GM11168 (cell line): Measurements from ENCODE around the gene PRDM2.

ENCODE experiments used
- in situ Hi-C: fragments of 300-500 bp; cut with MboI; formaldehyde crosslinking; loops from one replicate; pipeline ENCODE4 v1.12.0; 2022; ENCODE audit warnings: low sequenced_read_pairs; ENCODE audit not compliant: unreplicated experiment

PRDM2 gene

GRCh38 chr1:13762642-13763041 lies 62.7 kb downstream of the PRDM2 start:
- in situ Hi-C loops: no loop called here

- in situ Hi-C loops: no loop called here
These were observed 63.2 kb downstream of the PRDM2 start for GRCh38 chr1:13763222-13763621.

GRCh38 chr1:13763991-13764390 lies 64.0 kb downstream of the PRDM2 start:
- in situ Hi-C loops: no loop called here

GRCh38 chr1:13764588-13765332 lies 64.8 kb downstream of the PRDM2 start:
- in situ Hi-C loops: no loop called here

GRCh38 chr1:13766592-13767564 lies 66.9 kb downstream of the PRDM2 start:
- in situ Hi-C loops: no loop called here

GRCh38 chr1:13769212-13769611 lies 69.2 kb downstream of the PRDM2 start:
- in situ Hi-C loops: no loop called here

- in situ Hi-C loops: no loop called here
These were observed 69.8 kb downstream of the PRDM2 start for GRCh38 chr1:13769830-13770229.

GRCh38 chr1:13770743-13771142 lies 70.8 kb downstream of the PRDM2 start:
- in situ Hi-C loops: no loop called here

GRCh38 chr1:13771745-13772144 lies 71.8 kb downstream of the PRDM2 start:
- in situ Hi-C loops: no loop called here

- in situ Hi-C loops: no loop called here
These were observed 72.3 kb downstream of the PRDM2 start for GRCh38 chr1:13772271-13772670.

- in situ Hi-C loops: no loop called here
These were observed 74.1 kb downstream of the PRDM2 start for GRCh38 chr1:13774121-13774520.

- in situ Hi-C loops: no loop called here
These were observed 75.5 kb downstream of the PRDM2 start for GRCh38 chr1:13775459-13775858.

GRCh38 chr1:13775916-13776315 lies 75.9 kb downstream of the PRDM2 start:
- in situ Hi-C loops: no loop called here

GRCh38 chr1:13778431-13778830 lies 78.4 kb downstream of the PRDM2 start:
- in situ Hi-C loops: no loop called here

GRCh38 chr1:13779930-13780329 lies 79.9 kb downstream of the PRDM2 start:
- in situ Hi-C loops: no loop called here

GRCh38 chr1:13780780-13781179 lies 80.8 kb downstream of the PRDM2 start:
- in situ Hi-C loops: no loop called here

- in situ Hi-C loops: no loop called here
These were observed 81.2 kb downstream of the PRDM2 start for GRCh38 chr1:13781228-13781627.

GRCh38 chr1:13781907-13782633 lies 82.1 kb downstream of the PRDM2 start:
- in situ Hi-C loops: no loop called here

GRCh38 chr1:13782634-13783360 lies 82.8 kb downstream of the PRDM2 start:
- in situ Hi-C loops: no loop called here

- in situ Hi-C loops: no loop called here
These were observed 83.6 kb downstream of the PRDM2 start for GRCh38 chr1:13783551-13783950.
